Kidney epithelial cell (primary cell): ENCODE measurements around the gene SIK3. TPM values are rescaled to one million over a fixed set of nuclear protein-coding genes. Genes with fewer than 3 reads are reported as not detected.
A peak's percentile ranks its signal among the peaks of the same experiment; 100 is the strongest.

Experiments
- DNase-seq: peaks from one replicate; pipeline ENCODE4 v3.0.0-alpha.2; 2010; ENCODE audit warnings: low read depth
- H3K27me3 ChIP-seq: 2 replicates; pipeline ENCODE4 v1.6.0; 2011; ENCODE audit warnings: low read length; ENCODE audit not compliant: control insufficient read depth, insufficient read depth
- H3K36me3 ChIP-seq: 2 replicates; pipeline ENCODE4 v1.5.1; 2011; ENCODE audit warnings: low read length; ENCODE audit not compliant: control insufficient read depth, insufficient read depth
- H3K4me3 ChIP-seq: 2 replicates; pipeline ENCODE4 v1.5.1; 2011; ENCODE audit warnings: low read depth, mild to moderate bottlenecking, control low read depth, low read length
- total RNA-seq: library from RNA; depleted of rRNA; stranded (reverse); fragments of >200 nt; gene quantifications from 2 replicates; pipeline ENCODE4 v1.2.3, GENCODE V29; 2015
- TF ChIP-seq, protein P1 (sequence below): IDR thresholded peaks from 2 replicates; pipeline ENCODE4 v1.5.1; 2011; ENCODE audit warnings: mild to moderate bottlenecking, moderate library complexity, low read length, control low read depth, inconsistent platforms; ENCODE audit not compliant: insufficient read depth, poor library complexity, severe bottlenecking

Gene SIK3
- total RNA-seq, 1 donor from 2014 or later = 12.9 TPM

- DNase-seq = no peak
- H3K4me3 ChIP-seq = no peak overlapping the region
- no peaks in the 10 kb centered on the region for H3K27me3 ChIP-seq
- H3K36me3 ChIP-seq = no peaks in the 10 kb centered on the region
- TF ChIP-seq, protein P1, sequence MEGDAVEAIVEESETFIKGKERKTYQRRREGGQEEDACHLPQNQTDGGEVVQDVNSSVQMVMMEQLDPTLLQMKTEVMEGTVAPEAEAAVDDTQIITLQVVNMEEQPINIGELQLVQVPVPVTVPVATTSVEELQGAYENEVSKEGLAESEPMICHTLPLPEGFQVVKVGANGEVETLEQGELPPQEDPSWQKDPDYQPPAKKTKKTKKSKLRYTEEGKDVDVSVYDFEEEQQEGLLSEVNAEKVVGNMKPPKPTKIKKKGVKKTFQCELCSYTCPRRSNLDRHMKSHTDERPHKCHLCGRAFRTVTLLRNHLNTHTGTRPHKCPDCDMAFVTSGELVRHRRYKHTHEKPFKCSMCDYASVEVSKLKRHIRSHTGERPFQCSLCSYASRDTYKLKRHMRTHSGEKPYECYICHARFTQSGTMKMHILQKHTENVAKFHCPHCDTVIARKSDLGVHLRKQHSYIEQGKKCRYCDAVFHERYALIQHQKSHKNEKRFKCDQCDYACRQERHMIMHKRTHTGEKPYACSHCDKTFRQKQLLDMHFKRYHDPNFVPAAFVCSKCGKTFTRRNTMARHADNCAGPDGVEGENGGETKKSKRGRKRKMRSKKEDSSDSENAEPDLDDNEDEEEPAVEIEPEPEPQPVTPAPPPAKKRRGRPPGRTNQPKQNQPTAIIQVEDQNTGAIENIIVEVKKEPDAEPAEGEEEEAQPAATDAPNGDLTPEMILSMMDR = no peak
These were observed 210.2 kb downstream of the SIK3 start for GRCh38 chr11:116888024-116888423.

- no peak for DNase-seq
These were observed 212.1 kb downstream of the SIK3 start for GRCh38 chr11:116885951-116886655.

GRCh38 chr11:116882386-116882785, 215.8 kb downstream of the SIK3 start:
- Histone ChIP-seq H3K27me3 (no peaks in the 10 kb centered on the region), H3K36me3 (no peaks in the 10 kb centered on the region), H3K4me3 (no peak overlapping the region)
- DNase-seq = peak; percentile 35
- TF ChIP-seq, protein P1 = no peak

More at GRCh38 chr11:116885951-116886655, 212.1 kb downstream of the SIK3 start:
- TF ChIP-seq, protein P1 = no peak
- no peaks in the 10 kb centered on the region for H3K36me3 ChIP-seq
- no peaks in the 10 kb centered on the region for H3K27me3 ChIP-seq
- H3K4me3 ChIP-seq = no peak overlapping the region

DNA sequence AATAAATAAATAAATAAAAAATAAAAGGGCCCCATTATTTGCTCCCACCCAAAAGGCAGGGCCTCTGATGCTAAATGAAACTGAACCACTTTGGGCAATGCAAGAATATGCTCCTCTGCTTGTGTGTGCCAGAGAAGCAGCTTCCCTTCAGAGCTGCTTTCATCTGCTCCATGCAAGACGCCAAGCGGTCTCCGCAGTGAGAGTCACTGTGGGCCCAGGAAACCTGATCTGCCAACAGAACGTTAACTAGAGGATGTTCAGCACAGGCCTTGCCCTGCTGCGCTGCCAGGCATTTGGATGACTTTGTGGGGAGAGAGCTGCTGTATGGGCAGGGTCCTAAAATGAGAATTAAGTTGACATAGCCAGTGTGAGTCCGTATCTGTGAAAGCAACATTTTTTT, 217.1 kb downstream of the SIK3 start:
- no peaks in the 10 kb centered on the region for H3K36me3 ChIP-seq
- no peak for DNase-seq
- no peak overlapping the region for H3K4me3 ChIP-seq
- TF ChIP-seq, protein P1 = no peak
- no peaks in the 10 kb centered on the region for H3K27me3 ChIP-seq

DNA sequence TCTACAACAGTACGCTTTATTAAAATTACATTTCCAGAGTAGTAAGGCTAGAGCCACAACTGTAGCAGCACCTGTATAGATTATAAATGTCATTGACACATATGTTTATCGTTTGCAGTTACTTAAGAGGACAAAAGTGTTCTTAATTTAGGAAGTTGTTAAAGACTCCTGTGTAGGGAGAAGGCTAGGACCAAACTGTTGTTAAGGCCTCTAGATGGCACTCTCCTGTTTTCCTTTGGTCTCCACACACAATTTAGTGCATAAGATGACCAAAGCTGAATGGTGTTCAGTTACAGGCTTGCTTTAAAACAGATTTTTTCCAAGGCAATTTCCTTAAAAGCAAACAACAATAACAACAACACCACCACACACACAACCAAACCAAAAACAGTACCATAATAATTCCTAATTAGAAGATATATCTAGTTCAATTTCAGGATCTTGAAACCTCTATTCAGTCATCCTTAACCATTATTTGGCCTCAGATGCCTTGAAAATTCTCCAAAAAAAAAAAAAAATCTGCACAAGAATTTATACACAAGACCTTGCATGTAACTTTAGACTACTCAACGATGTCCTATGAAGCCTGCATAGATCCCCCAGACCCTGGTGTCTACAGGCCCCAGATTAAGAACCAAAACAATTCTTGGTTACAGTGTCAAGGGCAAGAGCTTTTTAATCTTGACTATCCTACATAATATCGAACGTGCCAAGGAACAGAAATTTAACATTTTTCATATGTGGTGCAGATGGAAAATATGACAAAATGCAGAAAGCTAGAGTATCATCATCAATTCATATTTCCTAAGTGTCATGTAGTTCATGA, 218.2 kb downstream of the SIK3 start:
- H3K36me3 ChIP-seq = no peaks in the 10 kb centered on the region
- DNase-seq = peak; percentile 41

More for the DNA sequence above, 218.2 kb downstream of the SIK3 start:
- Histone ChIP-seq H3K4me3 (no peak overlapping the region), H3K27me3 (no peaks in the 10 kb centered on the region)
- TF ChIP-seq, protein P1 = peak; percentile 78
